HepG2 (cell line): ENCODE results near the gene SGCE. TPM values are rescaled to one million over a fixed set of nuclear protein-coding genes. Genes with fewer than 3 reads are reported as not detected.

Experiments
- CREB1 ChIP-seq, 2 experiments: fragments of 450-650 bp in 1 of 2; IDR thresholded peaks; 2 replicates each; pipeline ENCODE4 v1.6.1; 2016 to 2017; ENCODE audit warnings: control low read depth in 1 of 2, mild to moderate bottlenecking in 1 of 2, missing compliant biosample characterization in 1 of 2, missing genetic modification characterization in 1 of 2
- NFKB2 ChIP-seq: sonication (generic); formaldehyde crosslinking; IDR thresholded peaks from 2 replicates; pipeline ENCODE4 v1.4.0; 2020; ENCODE audit warnings: missing genetic modification reagents, borderline replicate concordance
- NRL ChIP-seq: sonication (generic); formaldehyde crosslinking; IDR thresholded peaks from 2 replicates; pipeline ENCODE4 v1.5.0; 2020; ENCODE audit warnings: missing genetic modification reagents, mild to moderate bottlenecking, moderate library complexity, borderline replicate concordance
- POLR2AphosphoS5 ChIP-seq: IDR thresholded peaks from 2 replicates; pipeline ENCODE4 v1.6.1; 2012; ENCODE audit warnings: low read depth, low read length
- POLR2G ChIP-seq: fragments of 200-400 bp; formaldehyde crosslinking; IDR thresholded peaks from 2 replicates; pipeline ENCODE4 v1.6.1; 2018; ENCODE audit warnings: mild to moderate bottlenecking, low read depth, low read length, moderate library complexity
- RFX1 ChIP-seq: fragments of 450-650 bp; IDR thresholded peaks from 2 replicates; pipeline ENCODE4 v1.6.1; 2017
- RFX3 ChIP-seq: IDR thresholded peaks from 2 replicates; pipeline ENCODE4 v1.6.1; 2016; ENCODE audit warnings: missing biosample characterization, missing genetic modification reagents
- TEAD3 ChIP-seq: optimal IDR thresholded peaks from 2 replicates; pipeline ENCODE3; 2016; ENCODE audit warnings: borderline replicate concordance
- ZNF136 ChIP-seq: sonication (generic); formaldehyde crosslinking; IDR thresholded peaks from 2 replicates; pipeline ENCODE4 v1.8.1; 2022; ENCODE audit warnings: low read depth, mild to moderate bottlenecking, moderate library complexity, missing genetic modification reagents
- ZNF20 ChIP-seq: sonication (generic); formaldehyde crosslinking; IDR thresholded peaks from 2 replicates; pipeline ENCODE4 v1.4.0; 2020; ENCODE audit warnings: mild to moderate bottlenecking, moderate library complexity, missing genetic modification reagents
- ZNF224 ChIP-seq: sonication (generic); formaldehyde crosslinking; IDR thresholded peaks from 2 replicates; pipeline ENCODE4 v1.5.0; 2020; ENCODE audit warnings: mild to moderate bottlenecking, missing genetic modification reagents
- ZNF552 ChIP-seq: sonication (generic); formaldehyde crosslinking; IDR thresholded peaks from 2 replicates; pipeline ENCODE4 v1.9.0; 2022; ENCODE audit warnings: missing genetic modification reagents, mild to moderate bottlenecking, borderline replicate concordance
- ZNF674 ChIP-seq: sonication (generic); formaldehyde crosslinking; IDR thresholded peaks from 2 replicates; pipeline ENCODE4 v1.5.0; 2020; ENCODE audit warnings: low read depth, mild to moderate bottlenecking, missing genetic modification reagents
- ZNF747 ChIP-seq: sonication (generic); formaldehyde crosslinking; IDR thresholded peaks from 2 replicates; pipeline ENCODE4 v1.8.1; 2023; ENCODE audit warnings: missing genetic modification reagents, mild to moderate bottlenecking, borderline replicate concordance
- ZNF792 ChIP-seq: IDR thresholded peaks from 2 replicates; pipeline ENCODE4 v1.6.1; 2016
- polyA plus RNA-seq, 8 experiments: library from polyadenylated mRNA; depleted of rRNA in 3 of 8; stranded (reverse) in 7 of 8; unstranded in 1 of 8; fragments of >200 nt; fragmentation: Illumina TruSeq in 4 of 8; extraction: Trizol in 4 of 8; gene quantifications; 2 replicates each; pipeline versions ENCODE4 v1.2.1 to v1.2.3, GENCODE V29; 2011 to 2016; ENCODE audit warnings: low read depth in 4 of 8, missing spikeins in 1 of 8, mixed read lengths in 1 of 8; ENCODE audit not compliant: insufficient read depth in 1 of 8
- total RNA-seq, 5 experiments: library from RNA; depleted of rRNA; stranded (reverse); fragments of >200 nt; fragmentation: Illumina TruSeq; extraction: Trizol; gene quantifications; 2 replicates each; pipeline ENCODE4 v1.2.3, GENCODE V29; 2016; ENCODE audit warnings: low read depth in 1 of 5
- TF ChIP-seq, protein P1 (sequence below): sonication (generic); formaldehyde crosslinking; conservative IDR thresholded peaks from 2 replicates; pipeline ENCODE4 v1.4.0; 2020; ENCODE audit warnings: mild to moderate bottlenecking, missing genetic modification reagents, moderate library complexity

The SGCE gene
- total and polyA plus RNA-seq, 2 of the 13 experiments (the other 11 are each of a cell fraction or from before 2014, with no cell fraction given), result 52.3 to 71.1 TPM

DNA sequence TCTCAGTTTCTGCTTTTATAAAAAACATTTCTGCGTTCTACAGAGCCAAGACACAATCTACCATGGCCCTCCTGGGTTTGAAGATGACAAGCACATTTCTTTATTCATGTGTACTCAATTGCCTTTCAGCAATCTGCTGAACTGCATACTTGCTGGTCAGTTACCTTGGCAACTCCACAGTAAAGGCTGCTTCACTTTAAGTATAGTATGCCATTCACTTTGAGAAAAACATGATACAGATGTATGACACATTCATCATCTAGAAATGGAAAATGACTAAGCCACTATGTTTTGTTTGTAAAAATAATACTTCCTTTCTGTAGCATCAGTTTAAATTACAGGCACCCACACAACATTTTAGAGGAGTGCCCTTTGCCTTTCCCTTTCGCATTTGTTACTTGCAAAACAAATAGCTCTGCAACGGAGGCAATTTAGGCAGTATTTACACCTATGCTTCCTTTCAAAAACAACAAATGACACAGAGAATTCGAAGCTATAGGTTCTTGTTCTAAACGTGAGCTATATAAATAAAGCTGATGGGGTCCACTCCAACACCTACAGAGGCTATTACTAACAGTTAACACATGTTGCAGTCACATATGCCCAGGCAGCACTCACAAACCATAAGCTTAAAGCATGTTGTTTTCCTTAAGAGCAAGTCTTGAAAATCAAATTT is 23.5 kb downstream of the SGCE start (continued):
- TF ChIP-seq CREB1 (IDR thresholded peaks at IDR 0.05), result no peak
- 0 out of 2 replicates have a peak, but pooled peaks have one; percentile 27 for TF ChIP-seq CREB1 (CRISPR knock-in tag; IDR thresholded peaks at IDR 0.05)
- TF ChIP-seq, protein P1, sequence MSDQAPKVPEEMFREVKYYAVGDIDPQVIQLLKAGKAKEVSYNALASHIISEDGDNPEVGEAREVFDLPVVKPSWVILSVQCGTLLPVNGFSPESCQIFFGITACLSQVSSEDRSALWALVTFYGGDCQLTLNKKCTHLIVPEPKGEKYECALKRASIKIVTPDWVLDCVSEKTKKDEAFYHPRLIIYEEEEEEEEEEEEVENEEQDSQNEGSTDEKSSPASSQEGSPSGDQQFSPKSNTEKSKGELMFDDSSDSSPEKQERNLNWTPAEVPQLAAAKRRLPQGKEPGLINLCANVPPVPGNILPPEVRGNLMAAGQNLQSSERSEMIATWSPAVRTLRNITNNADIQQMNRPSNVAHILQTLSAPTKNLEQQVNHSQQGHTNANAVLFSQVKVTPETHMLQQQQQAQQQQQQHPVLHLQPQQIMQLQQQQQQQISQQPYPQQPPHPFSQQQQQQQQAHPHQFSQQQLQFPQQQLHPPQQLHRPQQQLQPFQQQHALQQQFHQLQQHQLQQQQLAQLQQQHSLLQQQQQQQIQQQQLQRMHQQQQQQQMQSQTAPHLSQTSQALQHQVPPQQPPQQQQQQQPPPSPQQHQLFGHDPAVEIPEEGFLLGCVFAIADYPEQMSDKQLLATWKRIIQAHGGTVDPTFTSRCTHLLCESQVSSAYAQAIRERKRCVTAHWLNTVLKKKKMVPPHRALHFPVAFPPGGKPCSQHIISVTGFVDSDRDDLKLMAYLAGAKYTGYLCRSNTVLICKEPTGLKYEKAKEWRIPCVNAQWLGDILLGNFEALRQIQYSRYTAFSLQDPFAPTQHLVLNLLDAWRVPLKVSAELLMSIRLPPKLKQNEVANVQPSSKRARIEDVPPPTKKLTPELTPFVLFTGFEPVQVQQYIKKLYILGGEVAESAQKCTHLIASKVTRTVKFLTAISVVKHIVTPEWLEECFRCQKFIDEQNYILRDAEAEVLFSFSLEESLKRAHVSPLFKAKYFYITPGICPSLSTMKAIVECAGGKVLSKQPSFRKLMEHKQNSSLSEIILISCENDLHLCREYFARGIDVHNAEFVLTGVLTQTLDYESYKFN (CRISPR knock-in tag), result no peak
- TF ChIP-seq RFX1, result peak; percentile 58
- TF ChIP-seq ZNF136 (CRISPR knock-in tag), result no peak
- no peak for TF ChIP-seq TEAD3
- no peak for TF ChIP-seq POLR2G
- no peak for TF ChIP-seq ZNF747 (CRISPR knock-in tag)
- TF ChIP-seq ZNF224 (CRISPR knock-in tag), result no peak
- no peak for TF ChIP-seq NFKB2
- no peak for TF ChIP-seq ZNF792 (CRISPR knock-in tag)
- no peak for TF ChIP-seq ZNF552
- no peak for TF ChIP-seq ZNF674 (CRISPR knock-in tag)
- TF ChIP-seq POLR2AphosphoS5, result no peak
- TF ChIP-seq ZNF20, result no peak
- no peak for TF ChIP-seq NRL (CRISPR knock-in tag)
- peak; percentile 63 for TF ChIP-seq RFX3 (CRISPR knock-in tag)
